Upper lobe of left lung (tissue), 4 donors: ENCODE measurements around the gene SEMA5A.

Source experiments
- POLR2A ChIP-seq, 4 donors: fragments of 450-650 bp; IDR thresholded peaks; one replicate each; pipeline ENCODE4 v1.5.1; 2016 to 2017; ENCODE audit warnings: antibody characterized with exemption in 4 of 4, mild to moderate bottlenecking in 2 of 4
- TF ChIP-seq, protein P1 (sequence below), 6 experiments: fragments of 450-650 bp in 4 of 6; fragments of 200-600 bp in 2 of 6; sonication (generic) in 2 of 6; IDR thresholded peaks; one replicate each; pipeline ENCODE4 v1.5.1; 2016 to 2019; ENCODE audit warnings: antibody characterized with exemption in 6 of 6

GRCh38 chr5:9324348-9325077 is 221.4 kb downstream of the SEMA5A start:
- TF ChIP-seq, protein P1, sequence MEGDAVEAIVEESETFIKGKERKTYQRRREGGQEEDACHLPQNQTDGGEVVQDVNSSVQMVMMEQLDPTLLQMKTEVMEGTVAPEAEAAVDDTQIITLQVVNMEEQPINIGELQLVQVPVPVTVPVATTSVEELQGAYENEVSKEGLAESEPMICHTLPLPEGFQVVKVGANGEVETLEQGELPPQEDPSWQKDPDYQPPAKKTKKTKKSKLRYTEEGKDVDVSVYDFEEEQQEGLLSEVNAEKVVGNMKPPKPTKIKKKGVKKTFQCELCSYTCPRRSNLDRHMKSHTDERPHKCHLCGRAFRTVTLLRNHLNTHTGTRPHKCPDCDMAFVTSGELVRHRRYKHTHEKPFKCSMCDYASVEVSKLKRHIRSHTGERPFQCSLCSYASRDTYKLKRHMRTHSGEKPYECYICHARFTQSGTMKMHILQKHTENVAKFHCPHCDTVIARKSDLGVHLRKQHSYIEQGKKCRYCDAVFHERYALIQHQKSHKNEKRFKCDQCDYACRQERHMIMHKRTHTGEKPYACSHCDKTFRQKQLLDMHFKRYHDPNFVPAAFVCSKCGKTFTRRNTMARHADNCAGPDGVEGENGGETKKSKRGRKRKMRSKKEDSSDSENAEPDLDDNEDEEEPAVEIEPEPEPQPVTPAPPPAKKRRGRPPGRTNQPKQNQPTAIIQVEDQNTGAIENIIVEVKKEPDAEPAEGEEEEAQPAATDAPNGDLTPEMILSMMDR (IDR thresholded peaks at IDR 0.05) = no peak
- no peak for TF ChIP-seq POLR2A (IDR thresholded peaks at IDR 0.05)
